ENCODE data around the gene ADAD1. TPM values are rescaled to one million over a fixed set of nuclear protein-coding genes. Genes with fewer than 3 reads are reported as not detected.

ADAD1 gene
- total RNA-seq, 6 experiments from 2014 or later, result not detected

DNA sequence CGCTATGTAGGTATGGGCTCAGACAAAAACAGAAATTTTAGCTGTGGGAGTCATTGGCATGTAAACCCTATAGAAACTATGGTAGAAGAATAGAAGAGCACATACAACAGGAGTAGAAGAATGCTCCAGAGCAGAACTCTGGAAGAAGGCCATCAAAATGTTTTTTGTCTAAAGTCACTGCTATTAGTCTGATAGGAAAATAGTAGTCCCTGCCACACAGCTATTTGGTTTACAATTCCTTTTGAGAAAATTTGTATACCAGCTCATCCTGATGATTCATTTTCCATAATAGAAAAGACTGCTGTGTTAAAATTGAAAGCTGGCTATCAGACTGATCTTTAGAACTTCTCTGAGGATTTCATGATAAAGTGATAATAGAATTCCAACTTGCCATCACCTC lies 32.8 kb upstream of the ADAD1 start:
- H3K4me1 ChIP-seq, result no peaks in the 10 kb centered on the region
- TF ChIP-seq POLR2A (IDR thresholded peaks at IDR 0.05), result no peak
- TF ChIP-seq, protein P1, sequence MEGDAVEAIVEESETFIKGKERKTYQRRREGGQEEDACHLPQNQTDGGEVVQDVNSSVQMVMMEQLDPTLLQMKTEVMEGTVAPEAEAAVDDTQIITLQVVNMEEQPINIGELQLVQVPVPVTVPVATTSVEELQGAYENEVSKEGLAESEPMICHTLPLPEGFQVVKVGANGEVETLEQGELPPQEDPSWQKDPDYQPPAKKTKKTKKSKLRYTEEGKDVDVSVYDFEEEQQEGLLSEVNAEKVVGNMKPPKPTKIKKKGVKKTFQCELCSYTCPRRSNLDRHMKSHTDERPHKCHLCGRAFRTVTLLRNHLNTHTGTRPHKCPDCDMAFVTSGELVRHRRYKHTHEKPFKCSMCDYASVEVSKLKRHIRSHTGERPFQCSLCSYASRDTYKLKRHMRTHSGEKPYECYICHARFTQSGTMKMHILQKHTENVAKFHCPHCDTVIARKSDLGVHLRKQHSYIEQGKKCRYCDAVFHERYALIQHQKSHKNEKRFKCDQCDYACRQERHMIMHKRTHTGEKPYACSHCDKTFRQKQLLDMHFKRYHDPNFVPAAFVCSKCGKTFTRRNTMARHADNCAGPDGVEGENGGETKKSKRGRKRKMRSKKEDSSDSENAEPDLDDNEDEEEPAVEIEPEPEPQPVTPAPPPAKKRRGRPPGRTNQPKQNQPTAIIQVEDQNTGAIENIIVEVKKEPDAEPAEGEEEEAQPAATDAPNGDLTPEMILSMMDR (IDR thresholded peaks at IDR 0.05), result no peak
- no peak overlapping the region for H3K4me3 ChIP-seq
- WGBS (ENCODE audit: insufficient coverage, low coverage, low lambda C conversion rate, missing lambda C conversion rate), result 100% methylated on average over 1 of the region's 1 CpG
- H3K27me3 ChIP-seq, result no peaks in the 10 kb centered on the region
- intact Hi-C loops (cut with DNase I), result no loop called here
- H3K27ac ChIP-seq, result no peak overlapping the region
- DNase-seq, result no peak
- no peaks in the 10 kb centered on the region for H3K9me3 ChIP-seq
- ATAC-seq, result no peak
- peaks cover 0 to 45% (median 13%) of the 10 kb centered on the region in 4 donors for H3K36me3 ChIP-seq

DNA sequence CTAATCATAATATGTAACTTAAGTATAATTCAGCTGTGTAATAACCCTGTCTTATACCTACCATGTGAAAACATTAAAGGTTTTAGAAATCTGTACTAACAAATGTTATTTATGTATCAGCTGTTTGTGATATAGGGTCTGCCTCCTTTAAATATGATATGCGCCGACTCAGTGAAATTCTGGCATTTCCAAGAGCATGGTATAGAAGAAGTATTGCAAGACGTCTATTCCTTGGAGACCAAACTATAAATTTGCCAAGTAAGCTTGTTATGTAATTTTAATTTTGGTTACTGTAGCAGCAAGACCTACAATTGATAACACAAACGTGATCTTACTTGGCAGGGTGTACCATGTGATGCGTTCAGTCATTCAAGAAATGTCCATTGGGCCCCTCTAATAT lies 32.3 kb upstream of the ADAD1 start:
- intact Hi-C loops (cut with DNase I), result no loop called here
- ATAC-seq, result no peak
- no peak for TF ChIP-seq POLR2A (IDR thresholded peaks at IDR 0.05)
- TF ChIP-seq, protein P1 (IDR thresholded peaks at IDR 0.05), result no peak

DNA sequence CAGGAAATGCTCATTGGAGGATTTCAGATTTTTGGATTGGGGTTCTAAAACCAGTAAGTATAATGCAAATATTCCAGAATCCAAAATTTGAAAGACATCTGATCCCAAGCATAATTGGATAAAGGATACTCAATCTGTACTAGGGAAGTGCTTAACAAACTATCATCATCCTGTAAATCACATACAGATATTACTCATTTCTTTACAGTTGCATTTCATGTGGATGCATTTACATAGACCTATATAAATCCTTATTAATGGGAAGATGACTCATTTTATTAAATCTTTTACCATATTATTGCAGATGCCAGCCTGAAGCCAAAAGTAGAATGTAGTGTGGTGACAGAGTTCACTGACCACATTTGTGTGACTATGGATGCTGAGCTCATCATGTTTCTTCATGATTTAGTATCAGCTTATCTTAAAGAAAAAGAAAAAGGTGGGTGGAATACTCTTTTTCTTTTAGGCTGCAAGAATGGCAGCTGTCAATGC lies 22.4 kb upstream of the ADAD1 start:
- no peak for ATAC-seq
- Histone ChIP-seq H3K4me1 (no peaks in the 10 kb centered on the region), H3K36me3 (peaks cover 0 to 33% (median 11%) of the 10 kb centered on the region in 4 donors), H3K9me3 (no peaks in the 10 kb centered on the region), H3K27me3 (no peaks in the 10 kb centered on the region), H3K4me3 (no peak overlapping the region), H3K27ac (no peak overlapping the region)
- intact Hi-C loops (cut with DNase I), result no loop called here
- no peak for DNase-seq
- TF ChIP-seq, protein P1 (IDR thresholded peaks at IDR 0.05), result no peak
- no peak for TF ChIP-seq POLR2A (IDR thresholded peaks at IDR 0.05)

More for the DNA sequence above, 32.3 kb upstream of the ADAD1 start:
- DNase-seq, result no peak
- H3K4me3 ChIP-seq, result no peak overlapping the region
- H3K4me1 ChIP-seq, result no peaks in the 10 kb centered on the region
- H3K27me3 ChIP-seq, result no peaks in the 10 kb centered on the region
- 89% methylated on average over 5 of the region's 5 CpGs for WGBS (ENCODE audit: insufficient coverage, low coverage, low lambda C conversion rate, missing lambda C conversion rate)
- peaks cover 0 to 49% (median 15%) of the 10 kb centered on the region in 4 donors for H3K36me3 ChIP-seq
- H3K9me3 ChIP-seq, result no peaks in the 10 kb centered on the region
- no peak overlapping the region for H3K27ac ChIP-seq

DNA sequence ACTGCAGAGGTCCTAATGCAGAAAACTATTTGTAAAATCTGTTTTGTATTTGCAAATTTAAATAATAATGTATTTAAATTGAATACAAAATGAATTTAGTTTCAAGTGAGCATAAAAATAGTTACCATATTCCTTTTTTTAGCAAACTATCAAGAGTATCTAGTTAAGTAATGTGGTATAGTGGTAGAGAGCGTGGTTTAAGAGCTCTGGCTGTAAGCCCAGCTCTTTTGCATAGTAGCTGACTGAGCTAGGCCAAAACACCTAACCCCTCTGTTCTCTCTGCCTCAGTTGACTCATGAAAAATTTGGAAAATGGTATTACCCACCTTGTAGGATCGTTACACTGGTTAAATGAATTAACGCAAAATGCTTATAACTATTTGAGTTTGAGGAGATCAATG lies 18.1 kb upstream of the ADAD1 start:
- Histone ChIP-seq H3K27ac (no peak overlapping the region), H3K27me3 (no peaks in the 10 kb centered on the region), H3K4me3 (no peak overlapping the region), H3K36me3 (peaks cover 0 to 32% (median 9%) of the 10 kb centered on the region in 4 donors), H3K4me1 (no peaks in the 10 kb centered on the region), H3K9me3 (no peaks in the 10 kb centered on the region)
- WGBS (ENCODE audit: insufficient coverage, low coverage, low lambda C conversion rate, missing lambda C conversion rate), result 94% methylated on average over 3 of the region's 3 CpGs
- intact Hi-C loops (cut with DNase I), result no loop called here
- ATAC-seq (no peak), DNase-seq (no peak)
- TF ChIP-seq POLR2A (IDR thresholded peaks at IDR 0.05), result no peak
- TF ChIP-seq, protein P1 (IDR thresholded peaks at IDR 0.05), result no peak
